ENCODE results near the gene MAPT. TPM values are rescaled to one million over a fixed set of nuclear protein-coding genes. Genes with fewer than 3 reads are reported as not detected.

Gene MAPT
- polyA plus RNA-seq, 4 donors = 9.2 to 13.8 (median 10.5) TPM

GRCh38 chr17:46038414-46038813 lies 144.1 kb downstream of the MAPT start:
- DNase-seq (ENCODE audit: low read depth in 4 of 4, low spot score in 2 of 4) = no peak

- DNase-seq (ENCODE audit: low read depth in 4 of 4, low spot score in 2 of 4) = no peak
Observed at GRCh38 chr17:46038937-46039336, 144.6 kb downstream of the MAPT start.

GRCh38 chr17:46039592-46040186 lies 145.3 kb downstream of the MAPT start:
- no peak for DNase-seq (ENCODE audit: low read depth in 4 of 4, low spot score in 2 of 4)

GRCh38 chr17:46042246-46042645 lies 147.9 kb downstream of the MAPT start:
- DNase-seq (ENCODE audit: low read depth in 4 of 4, low spot score in 2 of 4) = no peak

GRCh38 chr17:46042925-46043324 lies 148.6 kb downstream of the MAPT start:
- no peak for DNase-seq (ENCODE audit: low read depth in 4 of 4, low spot score in 2 of 4)

- DNase-seq (ENCODE audit: low read depth in 4 of 4, low spot score in 2 of 4) = no peak
Observed at GRCh38 chr17:46043606-46044005, 149.3 kb downstream of the MAPT start.

DNA sequence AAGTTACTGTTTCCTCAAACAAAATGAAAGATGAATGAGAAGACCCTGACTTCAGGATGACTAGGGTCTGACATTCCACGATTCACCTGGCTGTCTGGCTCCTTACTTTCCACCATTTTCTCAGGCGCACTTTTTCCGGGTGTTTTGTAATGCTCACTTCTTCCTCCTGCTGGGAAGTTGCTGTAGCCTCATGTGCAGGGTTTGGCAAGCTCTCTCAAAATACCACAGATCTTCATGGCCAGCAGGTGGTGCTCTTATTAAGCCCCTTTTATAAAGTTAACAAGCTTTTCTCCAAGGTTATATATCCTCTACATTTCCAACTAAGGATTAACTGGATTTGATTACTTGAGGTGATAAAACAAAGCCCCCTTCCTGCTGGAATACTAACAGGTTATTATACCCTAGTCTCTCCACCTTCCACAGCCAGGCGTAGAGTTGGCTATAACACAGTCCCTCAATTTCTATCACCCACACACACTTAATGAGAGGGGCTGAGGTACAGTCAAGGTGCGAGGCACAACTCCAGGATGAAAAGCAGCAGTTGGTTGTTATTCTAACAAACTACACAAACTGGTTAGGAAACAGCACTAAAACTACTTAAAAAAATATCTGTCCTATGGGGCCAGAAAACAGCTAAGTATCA lies 150.1 kb downstream of the MAPT start:
- peak; percentile 48 to 82 (median 54) for DNase-seq (ENCODE audit: low read depth in 4 of 4, low spot score in 2 of 4)

GRCh38 chr17:46044989-46045388 lies 150.6 kb downstream of the MAPT start:
- DNase-seq (ENCODE audit: low read depth in 4 of 4, low spot score in 2 of 4) = no peak

DNA sequence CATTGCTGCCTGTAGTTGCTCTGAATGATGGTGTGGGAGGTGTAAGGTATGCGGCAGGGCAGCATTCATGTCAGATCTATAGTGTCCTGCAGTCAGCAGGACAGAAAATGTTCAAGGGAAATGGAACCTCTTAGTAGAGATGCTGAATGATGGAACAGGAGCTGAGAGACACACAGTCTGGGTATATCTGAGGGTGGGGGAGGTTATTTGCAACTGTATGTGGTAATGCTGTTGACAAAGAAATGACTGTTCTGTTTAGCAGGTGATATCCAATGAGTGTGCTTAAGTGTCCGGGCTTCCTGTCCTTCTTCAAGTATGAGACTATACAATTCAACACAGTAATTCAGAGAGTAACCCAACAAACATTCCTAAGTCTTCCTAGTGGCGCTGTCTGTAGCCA lies 151.3 kb downstream of the MAPT start:
- DNase-seq (ENCODE audit: low read depth in 4 of 4, low spot score in 2 of 4) = no peak

- DNase-seq (ENCODE audit: low read depth in 4 of 4, low spot score in 2 of 4) = no peak
Observed at GRCh38 chr17:46046957-46047356, 152.6 kb downstream of the MAPT start.

DNA sequence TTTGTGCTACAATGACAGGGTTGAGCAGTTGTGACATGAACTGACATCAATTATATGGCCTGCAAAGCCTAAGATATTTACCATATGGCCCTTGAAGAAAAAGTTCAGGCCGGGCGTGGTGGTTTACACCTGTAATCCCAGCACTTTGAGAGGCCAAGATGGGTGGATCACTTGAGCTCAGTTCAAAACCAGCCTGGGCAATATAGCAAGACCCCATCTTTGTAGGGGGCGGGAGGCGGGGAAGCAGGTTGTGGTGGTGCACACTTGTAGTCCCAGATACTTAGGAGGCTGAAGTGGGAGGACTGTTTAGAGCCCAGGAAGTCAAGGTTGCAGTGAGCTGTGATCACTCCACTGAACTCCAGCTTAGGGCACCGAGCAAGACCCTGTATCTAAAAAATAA lies 153.0 kb downstream of the MAPT start:
- DNase-seq (ENCODE audit: low read depth in 4 of 4, low spot score in 2 of 4) = no peak

DNA sequence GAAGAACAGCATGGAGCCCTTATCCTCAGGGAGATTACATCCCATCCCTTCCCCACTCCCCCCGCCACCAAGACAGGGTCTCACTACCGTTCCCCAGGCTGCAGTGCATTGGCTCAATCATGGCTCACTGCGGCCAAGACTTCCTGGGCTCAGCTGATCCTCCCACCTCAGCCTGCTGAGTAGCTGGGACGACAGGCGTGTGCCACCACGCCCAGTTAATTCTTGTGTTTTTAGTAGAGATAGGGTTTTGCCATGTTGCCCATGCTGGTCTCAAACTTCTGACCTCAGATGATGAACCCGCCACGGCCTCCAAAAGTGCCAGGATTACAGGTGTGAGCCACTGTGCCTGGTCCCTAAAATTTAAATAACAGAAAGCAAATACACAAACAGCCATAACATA lies 153.5 kb downstream of the MAPT start:
- no peak for DNase-seq (ENCODE audit: low read depth in 4 of 4, low spot score in 2 of 4)

DNA sequence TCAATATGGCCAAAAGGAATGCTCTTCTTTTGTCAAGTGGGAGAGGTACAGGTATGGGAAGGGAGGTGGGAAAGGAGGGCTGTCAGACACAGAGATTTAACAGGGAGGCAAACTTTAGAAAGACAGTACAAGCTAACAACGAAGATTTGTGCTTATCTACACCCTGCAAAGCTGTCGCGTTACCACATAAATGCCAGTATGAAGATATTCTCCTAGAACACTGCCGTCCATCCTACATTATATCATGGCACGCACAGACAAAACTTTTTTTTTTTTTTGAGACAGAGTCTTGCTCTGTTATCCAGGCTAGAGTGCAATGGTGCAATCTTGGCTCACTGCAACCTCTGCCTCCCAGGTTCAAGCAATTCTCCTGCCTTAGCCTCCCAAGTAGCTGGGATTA lies 155.3 kb downstream of the MAPT start:
- no peak for DNase-seq (ENCODE audit: low read depth in 4 of 4, low spot score in 2 of 4)

- no peak for DNase-seq (ENCODE audit: low read depth in 4 of 4, low spot score in 2 of 4)
Observed at GRCh38 chr17:46053911-46054534, 159.7 kb downstream of the MAPT start.

DNA sequence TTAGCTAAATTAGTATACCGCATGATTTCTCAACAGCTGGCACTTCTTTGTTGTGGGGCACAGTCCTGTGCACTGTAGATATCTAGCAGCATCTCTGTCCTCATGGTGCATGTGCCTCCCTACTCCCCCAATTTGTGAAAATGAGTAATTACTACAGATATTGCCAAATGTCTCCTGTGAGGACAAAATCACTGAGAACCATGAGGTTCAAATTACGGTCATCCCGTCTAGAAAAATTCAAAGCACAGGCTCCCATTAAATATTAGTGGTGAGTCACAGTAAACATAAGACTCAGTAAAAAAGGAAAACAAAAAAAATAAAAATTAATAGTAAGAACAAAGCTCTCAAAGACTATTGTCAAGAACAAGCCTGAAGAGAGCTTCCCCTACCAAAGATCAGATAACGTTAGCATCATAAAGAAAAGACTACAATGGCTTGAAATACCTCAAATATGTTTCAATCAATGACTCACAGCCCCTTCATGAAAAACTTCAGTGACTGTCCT lies 162.5 kb downstream of the MAPT start:
- no peak for DNase-seq (ENCODE audit: low read depth in 4 of 4, low spot score in 2 of 4)

GRCh38 chr17:46057366-46057765 lies 163.0 kb downstream of the MAPT start:
- DNase-seq (ENCODE audit: low read depth in 4 of 4, low spot score in 2 of 4) = no peak

GRCh38 chr17:46059486-46059885 lies 165.1 kb downstream of the MAPT start:
- DNase-seq (ENCODE audit: low read depth in 4 of 4, low spot score in 2 of 4) = no peak

DNA sequence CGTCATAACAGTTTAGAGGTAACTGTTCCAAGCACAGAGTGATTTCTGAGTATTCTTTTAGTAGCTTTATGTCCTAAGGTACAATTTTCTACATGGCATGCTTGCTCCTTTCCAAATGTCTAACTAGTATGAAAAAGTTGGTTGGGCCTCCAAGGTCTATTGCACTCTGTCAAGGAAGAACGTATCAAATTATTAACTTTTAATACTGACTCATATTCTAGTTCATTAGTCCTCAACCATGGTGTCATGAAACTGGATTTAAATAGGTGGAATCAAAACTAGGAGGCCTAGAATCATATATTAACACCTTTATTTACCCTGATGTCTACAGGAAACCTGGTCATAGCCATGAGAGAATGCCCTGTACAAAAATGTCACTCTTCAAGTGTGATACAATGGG lies 166.1 kb downstream of the MAPT start:
- no peak for DNase-seq (ENCODE audit: low read depth in 4 of 4, low spot score in 2 of 4)

- no peak for DNase-seq (ENCODE audit: low read depth in 4 of 4, low spot score in 2 of 4)
Observed at GRCh38 chr17:46061435-46061834, 167.1 kb downstream of the MAPT start.

GRCh38 chr17:46063241-46063640 lies 168.9 kb downstream of the MAPT start:
- no peak for DNase-seq (ENCODE audit: low read depth in 4 of 4, low spot score in 2 of 4)

GRCh38 chr17:46064460-46064859 lies 170.1 kb downstream of the MAPT start:
- no peak for DNase-seq (ENCODE audit: low read depth in 4 of 4, low spot score in 2 of 4)

DNA sequence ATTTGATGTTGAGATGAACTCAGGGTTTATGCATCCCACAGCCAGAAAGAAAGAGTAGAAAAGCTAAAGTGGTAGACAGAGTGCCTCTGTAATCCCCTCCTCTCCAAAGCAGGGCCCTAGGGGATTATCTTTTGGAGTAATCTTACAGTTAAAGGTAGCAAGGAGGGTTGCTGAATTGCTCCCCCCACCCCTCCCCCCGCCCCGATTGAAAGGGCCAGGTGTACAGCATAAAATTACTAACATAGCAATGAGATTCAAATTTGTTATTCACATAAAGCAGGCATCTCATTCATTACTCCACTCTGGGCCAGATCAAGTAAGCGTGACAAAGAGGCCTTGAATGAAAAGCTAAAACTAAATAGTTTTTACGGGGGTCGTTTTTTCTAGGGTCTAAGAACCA lies 177.4 kb downstream of the MAPT start:
- DNase-seq (ENCODE audit: low read depth in 4 of 4, low spot score in 2 of 4) = no peak
